ENCODE results near the gene IL25. TPM values are rescaled to one million over a fixed set of nuclear protein-coding genes. Genes with fewer than 3 reads are reported as not detected.

The IL25 gene
- total and polyA plus RNA-seq, 2 experiments from 2014 or later, result not detected

- no peak for DNase-seq (ENCODE audit: low spot score)
- H3K9me3 Mint-ChIP-seq, result no peaks in the 10 kb centered on the region
- Histone ChIP-seq H3K36me3 (ENCODE audit: insufficient read depth) (peaks cover 28% of the 10 kb centered on the region), H2AFZ (no peak overlapping the region), H4K20me1 (replicated peaks; ENCODE audit: insufficient read depth) (peaks cover 9% of the 10 kb centered on the region; the same call in 1 of the 2 replicates), H3K9me2 (ENCODE audit: insufficient read depth) (no peaks in the 10 kb centered on the region), H3F3A (replicated peaks; ENCODE audit: low read depth) (peaks cover 32% of the 10 kb centered on the region), H3K27ac (ENCODE audit: low read depth) (peak overlapping the region; percentile 50; the same call in 1 of the 2 replicates), H3K4me3 (no peak overlapping the region), H3K4me1 (ENCODE audit: insufficient read depth) (peaks cover 6% of the 10 kb centered on the region), H3K4me2 (no peak overlapping the region), H3K79me2 (replicated peaks; ENCODE audit: insufficient read depth) (peaks cover 21% of the 10 kb centered on the region), H3K27me3 (ENCODE audit: insufficient read depth) (no peaks in the 10 kb centered on the region)
- peaks cover 8% of the 10 kb centered on the region for H3K27me3 Mint-ChIP-seq (ENCODE audit: insufficient read depth, low read depth, poor library complexity)
- ATAC-seq, result peak; percentile 18; the same call in 2 of the 3 replicates
- H3K4me1 Mint-ChIP-seq, result peaks cover 14% of the 10 kb centered on the region
- H3K27ac Mint-ChIP-seq, result no peak overlapping the region
- TF ChIP-seq POLR2AphosphoS5 (IDR thresholded peaks at IDR 0.05; ENCODE audit: low read depth) (peak; percentile 35; the same call in 1 of the 2 replicates), REST (IDR thresholded peaks at IDR 0.05; ENCODE audit: unreplicated experiment) (no peak), ETS1 (IDR thresholded peaks at IDR 0.05) (no peak)
- H3K4me3 Mint-ChIP-seq, result no peak overlapping the region
- peaks cover 45% of the 10 kb centered on the region for H3K36me3 Mint-ChIP-seq (ENCODE audit: low read depth)
Observed at GRCh38 chr14:23326491-23327332, 45.9 kb upstream of the IL25 start.

GRCh38 chr14:23327947-23328744 is 44.5 kb upstream of the IL25 start:
- DNase-seq (ENCODE audit: low spot score) (peak; percentile 86), ATAC-seq (peak; percentile 82)
- Histone ChIP-seq H3F3A (replicated peaks; ENCODE audit: low read depth) (peaks cover 26% of the 10 kb centered on the region), H2AFZ (no peak overlapping the region), H3K4me2 (no peak overlapping the region), H3K36me3 (ENCODE audit: insufficient read depth) (peaks cover 22% of the 10 kb centered on the region), H3K79me2 (replicated peaks; ENCODE audit: insufficient read depth) (peaks cover 8% of the 10 kb centered on the region), H3K27ac (ENCODE audit: low read depth) (no peak overlapping the region), H3K9me2 (ENCODE audit: insufficient read depth) (no peaks in the 10 kb centered on the region), H3K4me1 (ENCODE audit: insufficient read depth) (no peaks in the 10 kb centered on the region; the same call in 1 of the 2 replicates), H3K4me3 (no peak overlapping the region), H4K20me1 (replicated peaks; ENCODE audit: insufficient read depth) (peaks cover 5% of the 10 kb centered on the region; the same call in 1 of the 2 replicates), H3K27me3 (ENCODE audit: insufficient read depth) (no peaks in the 10 kb centered on the region)
- Mint-ChIP-seq H3K9me3 (no peaks in the 10 kb centered on the region), H3K36me3 (ENCODE audit: low read depth) (peaks cover 32% of the 10 kb centered on the region), H3K27ac (no peak overlapping the region), H3K4me1 (peaks cover 7% of the 10 kb centered on the region; the same call in 2 of the 3 replicates), H3K4me3 (no peak overlapping the region), H3K27me3 (ENCODE audit: insufficient read depth, low read depth, poor library complexity) (peaks cover 4% of the 10 kb centered on the region)
- TF ChIP-seq CTCF (conservative IDR thresholded peaks at IDR 0.05; ENCODE audit: low read depth in 2 of 2) (peak; percentile 90 to 97), EZH2 (IDR thresholded peaks at IDR 0.05; ENCODE audit: low read depth, unreplicated experiment) (no peak), CREB1 (CRISPR knock-in tag; IDR thresholded peaks at IDR 0.05; ENCODE audit: low read depth) (no peak), NANOG (IDR thresholded peaks at IDR 0.05; ENCODE audit: borderline replicate concordance) (no peak), ZNF114 (CRISPR knock-in tag; IDR thresholded peaks at IDR 0.05) (no peak)

Data from GM23338 (cell line).